Subcutaneous abdominal adipose tissue (tissue), 5 donors: ENCODE results near the gene GID8.

Source experiments
- H3K27ac ChIP-seq: one replicate; pipeline ENCODE4 v1.7.0; 2013; ENCODE audit warnings: low read depth, mild to moderate bottlenecking, inconsistent platforms, low read length, moderate library complexity
- H3K27me3 ChIP-seq, 5 donors: one replicate each; pipeline ENCODE4 v1.7.0; 2013; ENCODE audit warnings: low read length in 5 of 5, inconsistent platforms in 1 of 5; ENCODE audit not compliant: control insufficient read depth in 5 of 5, insufficient read depth in 4 of 5
- H3K36me3 ChIP-seq, 5 donors: one replicate each; pipeline ENCODE4 v1.7.0; 2013; ENCODE audit warnings: low read length in 5 of 5; ENCODE audit not compliant: control insufficient read depth in 5 of 5, insufficient read depth in 5 of 5
- H3K4me1 ChIP-seq, 5 donors: one replicate each; pipeline ENCODE4 v1.7.0; 2013; ENCODE audit warnings: low read length in 5 of 5, mild to moderate bottlenecking in 3 of 5, moderate library complexity in 1 of 5; ENCODE audit not compliant: control insufficient read depth in 5 of 5, insufficient read depth in 5 of 5
- H3K4me3 ChIP-seq, 5 donors: one replicate each; pipeline ENCODE4 v1.7.0; 2013; ENCODE audit warnings: low read length in 5 of 5, low read depth in 1 of 5
- H3K9ac ChIP-seq, 5 donors: one replicate each; pipeline ENCODE4 v1.7.0; 2013; ENCODE audit warnings: low read length in 5 of 5, mild to moderate bottlenecking in 4 of 5, moderate library complexity in 3 of 5
- H3K9me3 ChIP-seq, 5 donors: one replicate each; pipeline ENCODE4 v1.7.0; 2013; ENCODE audit warnings: low read length in 5 of 5; ENCODE audit not compliant: control insufficient read depth in 5 of 5
- donor health status: healthy.
- donor health status: healthy.
- donor health status: healthy.
- donor health status: healthy.
- donor health status: healthy.

The GID8 gene

DNA sequence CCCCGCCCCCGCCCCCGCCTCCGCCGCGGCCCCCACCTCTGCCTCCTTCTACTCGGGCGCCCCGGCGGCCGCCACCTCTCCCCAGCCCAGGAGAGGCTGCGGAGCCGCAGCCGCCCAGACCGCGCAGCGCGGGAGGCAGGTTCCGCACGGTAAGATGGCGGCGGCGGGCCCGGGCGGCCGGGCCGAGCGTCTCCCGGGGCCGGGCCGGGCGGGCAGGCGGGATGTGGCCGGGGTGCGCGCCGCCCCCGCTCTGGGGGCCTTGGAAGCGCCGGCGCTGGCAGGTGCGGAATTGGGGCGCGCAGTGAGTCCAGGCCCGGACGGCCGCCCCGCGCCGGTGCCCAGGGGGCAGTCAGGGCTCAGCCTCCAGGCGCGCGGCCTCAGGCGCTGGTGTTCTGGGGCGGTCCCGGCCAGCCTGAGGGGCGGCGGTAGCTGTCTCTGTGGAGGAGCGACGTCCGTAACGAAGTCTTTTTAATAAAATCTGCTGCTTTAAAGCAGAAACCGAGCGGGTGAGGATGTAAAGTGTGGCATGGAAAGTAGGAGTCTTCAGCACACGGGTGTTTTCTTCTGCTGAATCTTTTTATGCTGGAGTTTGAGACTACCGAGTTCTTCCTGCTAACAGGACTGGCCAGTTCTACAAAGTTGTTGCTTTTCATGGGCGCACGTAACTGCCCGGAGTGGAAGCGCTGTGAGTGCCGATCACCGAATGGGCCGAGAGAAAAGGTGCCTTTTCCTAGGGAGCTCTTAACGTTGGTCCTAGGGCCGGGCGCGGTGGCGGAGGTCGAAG is at the start of gene GID8:
GID8 (plus strand) TSS at position 43 of the 784 bp plus-strand sequence. CDS start 3,356 bp downstream, outside the sequence.
- Histone ChIP-seq H3K27me3 (no peaks in the 10 kb centered on the region), H3K9me3 (no peaks in the 10 kb centered on the region), H3K4me1 (peaks cover 9 to 47% (median 40%) of the 10 kb centered on the region in 5 donors)

DNA sequence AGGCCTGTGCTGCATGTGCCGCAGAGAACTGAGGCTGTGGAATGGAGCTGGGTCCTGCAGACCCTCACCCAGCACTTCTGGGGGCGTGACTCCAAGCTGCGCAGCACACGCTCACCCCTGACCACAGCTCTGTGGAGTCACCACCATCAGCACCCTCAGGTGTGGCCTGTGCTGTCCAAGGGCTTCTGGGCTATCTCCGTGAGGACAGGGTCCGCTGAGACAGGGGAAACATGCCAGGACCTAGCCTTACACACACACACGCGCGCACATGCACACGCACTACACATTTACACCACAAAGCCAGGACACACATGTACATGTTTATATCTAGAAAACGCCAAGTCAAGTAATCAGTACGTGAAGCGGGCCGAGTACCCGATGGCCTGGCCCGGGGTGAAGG is 49.5 kb upstream of the GID8 start:
- Histone ChIP-seq H3K4me1 (peaks cover 0 to 6% (median 0%) of the 10 kb centered on the region in 5 donors), H3K9ac (no peak overlapping the region), H3K36me3 (peaks cover 8 to 78% (median 73%) of the 10 kb centered on the region in 5 donors), H3K4me3 (no peak overlapping the region), H3K9me3 (no peaks in the 10 kb centered on the region), H3K27ac (no peak overlapping the region), H3K27me3 (no peaks in the 10 kb centered on the region)

More for the DNA sequence above, at the start of gene GID8:
- H3K36me3 ChIP-seq: peaks cover 5 to 39% (median 17%) of the 10 kb centered on the region in 5 donors
- H3K27ac ChIP-seq: peak within 1 kb of the TSS; percentile 89
- H3K4me3 ChIP-seq: peak within 1 kb of the TSS; percentile 77 to 96 (median 94)
- peak within 1 kb of the TSS; percentile 84 to 97 (median 92) for H3K9ac ChIP-seq

DNA sequence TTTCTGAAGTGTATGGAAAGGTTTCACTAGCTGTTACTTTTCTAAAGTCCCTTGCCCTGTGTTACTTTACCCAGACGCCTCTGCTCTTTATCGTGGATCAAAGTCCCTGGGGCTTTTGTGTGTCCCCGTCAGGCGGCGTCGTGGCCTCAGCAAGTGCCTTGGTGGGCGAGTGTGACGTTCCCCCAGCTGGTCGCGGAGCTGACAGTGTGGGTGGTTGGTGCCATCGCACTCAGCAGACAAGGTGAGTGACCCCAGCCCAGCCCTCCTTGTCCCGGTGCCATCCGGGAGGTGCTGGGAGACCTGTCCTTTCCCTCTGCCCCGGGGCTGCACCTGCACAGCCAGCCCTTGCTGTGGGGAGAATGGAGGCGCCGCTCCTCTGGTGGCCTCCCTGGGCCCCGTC is 49.0 kb upstream of the GID8 start:
- H3K27me3 ChIP-seq: no peaks in the 10 kb centered on the region
- H3K4me3 ChIP-seq: no peak overlapping the region
- H3K9ac ChIP-seq: no peak overlapping the region
- H3K4me1 ChIP-seq: peaks cover 0 to 6% (median 0%) of the 10 kb centered on the region in 5 donors
- H3K9me3 ChIP-seq: no peaks in the 10 kb centered on the region
- peaks cover 8 to 83% (median 78%) of the 10 kb centered on the region in 5 donors for H3K36me3 ChIP-seq
- H3K27ac ChIP-seq: no peak overlapping the region

DNA sequence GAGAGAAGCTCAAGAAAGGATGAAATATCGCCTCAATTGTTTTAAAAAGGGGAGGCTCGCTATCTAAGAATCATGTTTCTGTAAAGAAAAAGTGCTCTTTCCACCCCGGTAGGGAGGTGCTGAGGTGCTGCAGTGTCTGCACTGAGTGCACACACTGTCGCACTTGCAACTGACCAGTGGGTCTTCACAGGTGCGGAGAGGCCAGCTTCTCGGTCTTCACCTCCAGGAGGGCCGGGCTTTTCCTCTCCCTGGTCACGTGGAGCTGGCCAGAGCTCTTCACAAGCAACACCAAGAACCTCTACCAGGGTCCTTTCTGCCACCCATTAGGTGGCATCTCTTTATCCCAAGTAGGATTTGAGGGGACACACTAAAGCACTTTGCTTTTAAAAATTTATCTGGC is 48.5 kb upstream of the GID8 start:
- Histone ChIP-seq H3K4me1 (peaks cover 0 to 6% (median 0%) of the 10 kb centered on the region in 5 donors), H3K27ac (no peak overlapping the region), H3K27me3 (no peaks in the 10 kb centered on the region), H3K9me3 (no peaks in the 10 kb centered on the region), H3K36me3 (peaks cover 8 to 88% (median 83%) of the 10 kb centered on the region in 5 donors), H3K4me3 (no peak overlapping the region), H3K9ac (no peak overlapping the region)

DNA sequence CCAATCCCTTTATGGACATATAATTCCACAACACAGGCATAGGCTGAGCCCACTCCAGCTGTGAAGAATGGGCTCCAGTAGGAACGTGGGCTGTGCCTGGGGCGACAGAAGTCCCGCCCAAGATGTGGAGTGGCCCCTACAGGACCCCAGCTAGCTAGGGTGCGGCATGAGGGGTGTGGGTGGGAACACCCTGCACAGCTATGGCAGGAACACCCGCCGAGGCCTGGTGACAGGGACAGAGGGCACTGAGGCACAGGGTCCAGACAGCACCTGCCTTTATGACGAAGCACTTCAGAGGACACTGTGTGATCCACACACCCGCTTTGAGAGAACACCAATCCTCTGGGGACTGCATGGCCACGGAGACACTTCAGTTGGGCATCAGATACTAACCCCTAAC is 48.1 kb upstream of the GID8 start:
- Histone ChIP-seq H3K27ac (no peak overlapping the region), H3K9ac (no peak overlapping the region), H3K9me3 (no peaks in the 10 kb centered on the region), H3K27me3 (no peaks in the 10 kb centered on the region), H3K4me3 (no peak overlapping the region), H3K36me3 (peaks cover 8 to 93% (median 88%) of the 10 kb centered on the region in 5 donors), H3K4me1 (peaks cover 0 to 6% (median 0%) of the 10 kb centered on the region in 5 donors)

DNA sequence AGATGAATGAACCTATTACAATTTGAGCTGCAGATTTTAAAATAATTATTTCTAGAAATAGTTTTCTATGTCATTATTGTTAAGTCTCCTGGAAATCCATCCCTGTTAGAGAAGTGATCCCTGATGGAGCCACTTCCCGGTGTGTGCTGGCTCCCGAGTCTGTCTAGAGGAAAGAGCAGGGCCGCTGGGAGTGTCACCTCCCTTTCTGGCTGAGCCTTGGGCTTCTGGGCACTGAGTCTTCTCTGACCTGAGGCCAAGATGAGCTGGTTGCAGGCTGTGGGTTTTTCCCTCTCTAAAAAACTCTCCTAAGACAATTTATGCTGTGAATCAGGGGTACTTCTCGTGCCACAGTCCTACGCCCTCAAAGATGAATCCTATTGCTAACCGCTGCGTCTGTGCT is 47.5 kb upstream of the GID8 start:
- Histone ChIP-seq H3K27ac (no peak overlapping the region), H3K36me3 (peaks cover 8 to 94% (median 91%) of the 10 kb centered on the region in 5 donors), H3K4me1 (peaks cover 0 to 6% (median 0%) of the 10 kb centered on the region in 5 donors), H3K9ac (no peak overlapping the region), H3K27me3 (no peaks in the 10 kb centered on the region), H3K9me3 (no peaks in the 10 kb centered on the region), H3K4me3 (no peak overlapping the region)

DNA sequence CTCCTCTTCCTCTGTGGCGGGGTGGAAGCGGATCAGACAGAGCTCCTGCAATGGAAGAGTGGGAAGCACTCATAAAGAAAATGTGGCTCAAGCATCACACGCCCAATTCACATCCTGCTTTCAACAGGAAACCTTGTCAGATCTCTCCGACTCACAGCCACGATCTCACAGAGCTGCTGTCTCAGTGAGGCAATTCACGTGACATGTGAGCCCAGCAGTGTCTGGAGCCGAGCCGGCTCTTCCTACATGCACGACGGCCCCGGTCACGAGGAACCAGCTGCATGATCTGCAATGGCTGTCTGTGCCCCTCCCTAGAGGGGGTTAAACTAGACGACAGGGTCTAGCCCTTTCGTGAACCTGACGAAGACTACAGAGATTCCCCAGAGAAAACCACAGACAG is 46.8 kb upstream of the GID8 start:
- Histone ChIP-seq H3K9ac (no peak overlapping the region), H3K4me1 (peaks cover 0 to 6% (median 0%) of the 10 kb centered on the region in 5 donors), H3K4me3 (no peak overlapping the region), H3K27ac (no peak overlapping the region), H3K36me3 (peaks cover 8 to 97% (median 92%) of the 10 kb centered on the region in 5 donors), H3K27me3 (no peaks in the 10 kb centered on the region), H3K9me3 (no peaks in the 10 kb centered on the region)

DNA sequence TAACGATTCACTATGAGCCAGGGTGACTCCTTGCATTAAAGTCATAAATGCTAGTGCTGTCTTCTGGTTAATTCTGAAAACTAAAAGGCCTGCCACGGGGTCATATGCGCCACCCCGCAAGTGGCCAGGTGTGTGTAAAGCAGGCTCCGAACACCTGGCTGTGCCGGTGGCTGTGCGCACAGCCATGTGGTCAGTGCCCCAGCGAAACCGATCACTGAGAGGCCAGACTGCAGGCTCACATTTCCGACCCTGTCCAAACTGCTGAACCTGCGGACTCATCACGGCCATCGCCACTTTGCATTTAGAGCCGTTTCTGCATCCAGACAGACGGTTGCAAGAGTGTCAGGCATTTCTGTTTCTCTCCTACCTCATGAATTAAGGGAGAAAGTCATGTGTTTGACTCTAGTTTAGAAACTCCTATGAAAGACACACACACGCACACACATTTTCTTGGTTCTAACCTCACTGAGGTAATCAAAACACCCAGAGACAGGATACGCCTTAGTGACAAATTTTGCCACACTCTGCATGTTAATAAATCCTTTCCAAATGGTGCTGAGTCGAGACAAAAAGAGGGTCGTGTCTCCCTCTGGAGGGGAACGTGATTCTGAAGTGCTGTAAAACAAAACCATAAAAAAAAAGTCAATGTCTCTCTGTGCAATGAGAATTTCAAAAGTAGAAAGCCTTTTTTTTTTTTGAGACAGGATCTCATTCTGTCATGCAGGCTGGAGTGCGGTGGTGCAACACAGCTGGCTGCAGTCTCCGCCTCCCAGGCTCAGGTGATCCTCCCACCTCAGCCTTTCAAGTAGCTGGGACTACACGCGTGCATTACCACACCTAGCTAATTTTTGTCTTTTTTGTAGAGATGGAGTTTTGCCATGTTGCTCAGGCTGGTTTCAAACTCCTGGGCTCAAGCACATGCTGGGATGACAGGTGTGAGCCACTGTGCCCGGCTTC is 45.3 kb upstream of the GID8 start:
- no peak overlapping the region for H3K27ac ChIP-seq
- peaks cover 8 to 88% (median 86%) of the 10 kb centered on the region in 5 donors for H3K36me3 ChIP-seq
- H3K9ac ChIP-seq: no peak overlapping the region
- H3K27me3 ChIP-seq: no peaks in the 10 kb centered on the region
- peaks cover 0 to 6% (median 0%) of the 10 kb centered on the region in 5 donors for H3K4me1 ChIP-seq
- no peaks in the 10 kb centered on the region for H3K9me3 ChIP-seq
- H3K4me3 ChIP-seq: no peak overlapping the region

DNA sequence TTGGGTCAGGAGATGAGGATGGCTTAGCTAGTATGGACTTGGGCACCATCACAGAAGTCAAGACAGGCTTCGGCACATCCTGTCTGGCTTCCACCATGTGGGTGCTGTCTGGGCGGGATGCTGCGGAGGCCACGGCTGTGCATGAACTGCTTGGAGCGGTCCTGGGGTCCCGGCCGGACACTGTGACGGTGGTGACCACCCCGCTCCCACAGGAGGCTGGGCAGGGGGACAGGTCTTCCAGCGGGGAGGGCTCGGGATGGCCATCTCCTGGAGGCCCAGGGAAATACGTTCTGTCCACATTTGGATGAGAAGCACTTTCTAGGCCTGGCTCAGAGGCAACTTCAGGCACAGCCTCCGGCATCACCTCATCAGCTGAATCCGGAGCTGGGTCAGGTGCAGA is 44.2 kb upstream of the GID8 start:
- Histone ChIP-seq H3K27ac (no peak overlapping the region), H3K27me3 (no peaks in the 10 kb centered on the region), H3K9ac (no peak overlapping the region), H3K36me3 (peaks cover 8 to 78% (median 76%) of the 10 kb centered on the region in 5 donors), H3K4me1 (peaks cover 0 to 6% (median 0%) of the 10 kb centered on the region in 5 donors), H3K4me3 (no peak overlapping the region), H3K9me3 (no peaks in the 10 kb centered on the region)
